ENCODE data around the gene PRKG1.
"Not testable (repeated sequence)": the region's sequence is repeated elsewhere in the genome, so short reads cannot be mapped to it uniquely, and the experiment has no call there.

Gene PRKG1

GRCh38 chr10:51342381-51342780 is 268.1 kb downstream of the PRKG1 start:
- no peak for FAIRE-seq

GRCh38 chr10:51343391-51343790 is 269.1 kb downstream of the PRKG1 start:
- FAIRE-seq = peak; percentile 76

GRCh38 chr10:51344371-51344770 is 270.1 kb downstream of the PRKG1 start:
- no peak for FAIRE-seq

- FAIRE-seq = no peak
Observed at GRCh38 chr10:51348622-51349021, 274.3 kb downstream of the PRKG1 start.

GRCh38 chr10:51357170-51357569 is 282.9 kb downstream of the PRKG1 start:
- FAIRE-seq = no peak

GRCh38 chr10:51358227-51358626 is 283.9 kb downstream of the PRKG1 start:
- no peak for FAIRE-seq

- FAIRE-seq = no peak
Observed at GRCh38 chr10:51363415-51363814, 289.1 kb downstream of the PRKG1 start.

GRCh38 chr10:51364674-51365073 is 290.4 kb downstream of the PRKG1 start:
- FAIRE-seq = no peak

- FAIRE-seq = no peak
Observed at GRCh38 chr10:51366044-51366443, 291.8 kb downstream of the PRKG1 start.

- FAIRE-seq = no peak
Observed at GRCh38 chr10:51367127-51367526, 292.8 kb downstream of the PRKG1 start.

GRCh38 chr10:51367694-51368093 is 293.4 kb downstream of the PRKG1 start:
- no peak for FAIRE-seq

- FAIRE-seq = no peak
Observed at GRCh38 chr10:51368943-51369342, 294.7 kb downstream of the PRKG1 start.

GRCh38 chr10:51369903-51370302 is 295.6 kb downstream of the PRKG1 start:
- FAIRE-seq = no peak

- no peak for FAIRE-seq
Observed at GRCh38 chr10:51371743-51372142, 297.5 kb downstream of the PRKG1 start.

GRCh38 chr10:51375790-51376189 is 301.5 kb downstream of the PRKG1 start:
- FAIRE-seq = no peak

GRCh38 chr10:51377070-51377931 is 303.0 kb downstream of the PRKG1 start:
- no peak for FAIRE-seq

GRCh38 chr10:51377932-51378599 is 303.8 kb downstream of the PRKG1 start:
- no peak for FAIRE-seq

GRCh38 chr10:51382181-51382580 is 307.9 kb downstream of the PRKG1 start:
- FAIRE-seq = no peak

- FAIRE-seq = no peak
Observed at GRCh38 chr10:51384971-51385370, 310.7 kb downstream of the PRKG1 start.

GRCh38 chr10:51386248-51386885 is 312.1 kb downstream of the PRKG1 start:
- FAIRE-seq = no peak

- no peak for FAIRE-seq
Observed at GRCh38 chr10:51389415-51390321, 315.4 kb downstream of the PRKG1 start.

GRCh38 chr10:51393006-51393405 is 318.7 kb downstream of the PRKG1 start:
- FAIRE-seq = not testable (repeated sequence)

- FAIRE-seq = no peak
Observed at GRCh38 chr10:51394039-51394438, 319.8 kb downstream of the PRKG1 start.
